Measurements from ENCODE around the gene BCL11B. TPM values are rescaled to one million over a fixed set of nuclear protein-coding genes. Genes with fewer than 3 reads are reported as not detected.
A peak's percentile ranks its signal among the peaks of the same experiment; 100 is the strongest.

BCL11B gene
- total RNA-seq, 1 experiment from 2014 or later: 80.6 TPM

GRCh38 chr14:99196310-99196650 is 75.7 kb downstream of the BCL11B start:
- H3K9me3 ChIP-seq (ENCODE audit: low read depth, low read length, poor library complexity, severe bottlenecking): no peaks in the 10 kb centered on the region
- H3K27me3 ChIP-seq (replicated peaks; ENCODE audit: insufficient read depth, low read depth, low read length, poor library complexity): no peaks in the 10 kb centered on the region
- POLR2A ChIA-PET (ENCODE audit: low non-redundant PET): no interaction called here
- H3K4me3 ChIP-seq (ENCODE audit: low read depth, low read length, poor library complexity, severe bottlenecking): no peak overlapping the region
- H3K4me1 ChIP-seq (ENCODE audit: insufficient read depth, low read length, poor library complexity, severe bottlenecking): peaks cover 96% of the 10 kb centered on the region
- DNase-seq (ENCODE audit: low spot score): no peak
- peaks cover 44% of the 10 kb centered on the region for H3K36me3 ChIP-seq (ENCODE audit: insufficient read depth, low read length, poor library complexity, severe bottlenecking)
- TF ChIP-seq CTCF (conservative IDR thresholded peaks at IDR 0.05; ENCODE audit: low read depth, low read length) (no peak), EZH2 (IDR thresholded peaks at IDR 0.05; ENCODE audit: borderline replicate concordance, low read depth, low read length, poor library complexity, severe bottlenecking) (no peak)
- intact Hi-C loops (cut with micrococcal nuclease; ENCODE audit: unreplicated experiment): loop anchor here (5.0 kb wide), 1 partner anchor 71 kb away; no protein-coding TSS in a partner anchor
- CTCF ChIA-PET: no interaction called here
- peak overlapping the region; percentile 15 for H3K27ac ChIP-seq (ENCODE audit: low read depth, low read length, poor library complexity, severe bottlenecking)
- BruUV-seq (replicated peaks): no TSS peak

- DNase-seq (ENCODE audit: low spot score): peak; percentile 72
These were observed 76.2 kb downstream of the BCL11B start for GRCh38 chr14:99195602-99196309.

GRCh38 chr14:99194736-99195135 is 77.3 kb downstream of the BCL11B start:
- no peak overlapping the region for H3K4me3 ChIP-seq (ENCODE audit: low read depth, low read length, poor library complexity, severe bottlenecking)
- TF ChIP-seq CTCF (conservative IDR thresholded peaks at IDR 0.05; ENCODE audit: low read depth, low read length): no peak
- TF ChIP-seq EZH2 (IDR thresholded peaks at IDR 0.05; ENCODE audit: borderline replicate concordance, low read depth, low read length, poor library complexity, severe bottlenecking): no peak
- no TSS peak for BruUV-seq (replicated peaks)
- ChIA-PET CTCF (no interaction called here), POLR2A (ENCODE audit: low non-redundant PET) (interaction anchor here (0.6 kb wide), 1 partner anchor 48 kb away, joined by 3 read pairs; no protein-coding TSS in a partner anchor)
- H3K27ac ChIP-seq (ENCODE audit: low read depth, low read length, poor library complexity, severe bottlenecking): peak overlapping the region; percentile 55
- peaks cover 44% of the 10 kb centered on the region for H3K36me3 ChIP-seq (ENCODE audit: insufficient read depth, low read length, poor library complexity, severe bottlenecking)
- no peak for DNase-seq (ENCODE audit: low spot score)
- intact Hi-C loops (cut with micrococcal nuclease; ENCODE audit: unreplicated experiment): loop anchor here (5.0 kb wide), 1 partner anchor 73 kb away; no protein-coding TSS in a partner anchor
- no peaks in the 10 kb centered on the region for H3K27me3 ChIP-seq (replicated peaks; ENCODE audit: insufficient read depth, low read depth, low read length, poor library complexity)
- H3K4me1 ChIP-seq (ENCODE audit: insufficient read depth, low read length, poor library complexity, severe bottlenecking): peaks cover 96% of the 10 kb centered on the region
- no peaks in the 10 kb centered on the region for H3K9me3 ChIP-seq (ENCODE audit: low read depth, low read length, poor library complexity, severe bottlenecking)

More at GRCh38 chr14:99195602-99196309, 76.2 kb downstream of the BCL11B start:
- BruUV-seq (replicated peaks): no TSS peak
- POLR2A ChIA-PET (ENCODE audit: low non-redundant PET): no interaction called here
- H3K4me1 ChIP-seq (ENCODE audit: insufficient read depth, low read length, poor library complexity, severe bottlenecking): peaks cover 96% of the 10 kb centered on the region
- H3K27ac ChIP-seq (ENCODE audit: low read depth, low read length, poor library complexity, severe bottlenecking): peak overlapping the region; percentile 15
- no peaks in the 10 kb centered on the region for H3K9me3 ChIP-seq (ENCODE audit: low read depth, low read length, poor library complexity, severe bottlenecking)
- no peak overlapping the region for H3K4me3 ChIP-seq (ENCODE audit: low read depth, low read length, poor library complexity, severe bottlenecking)
- intact Hi-C loops (cut with micrococcal nuclease; ENCODE audit: unreplicated experiment): loop anchor here (5.0 kb wide), 1 partner anchor 72 kb away; no protein-coding TSS in a partner anchor
- H3K36me3 ChIP-seq (ENCODE audit: insufficient read depth, low read length, poor library complexity, severe bottlenecking): peaks cover 44% of the 10 kb centered on the region
- TF ChIP-seq EZH2 (IDR thresholded peaks at IDR 0.05; ENCODE audit: borderline replicate concordance, low read depth, low read length, poor library complexity, severe bottlenecking): no peak
- TF ChIP-seq CTCF (conservative IDR thresholded peaks at IDR 0.05; ENCODE audit: low read depth, low read length): no peak
- CTCF ChIA-PET: no interaction called here
- H3K27me3 ChIP-seq (replicated peaks; ENCODE audit: insufficient read depth, low read depth, low read length, poor library complexity): no peaks in the 10 kb centered on the region

Data from A673 (cell line).